ENCODE data around the gene CREB3L4.
A peak's percentile ranks its signal among the peaks of the same experiment; 100 is the strongest.

CREB3L4 gene

GRCh38 chr1:153963850-153964331 lies 3.8 kb upstream of the CREB3L4 start:
- peak; percentile 75 for TF ChIP-seq NFIC (IDR thresholded peaks at IDR 0.05)
- TF ChIP-seq ZBTB7A (IDR thresholded peaks at IDR 0.05; ENCODE audit: low read depth) = no peak
- TF ChIP-seq TAF1 (IDR thresholded peaks at IDR 0.05; ENCODE audit: low read depth) = no peak
- TF ChIP-seq, protein P1, sequence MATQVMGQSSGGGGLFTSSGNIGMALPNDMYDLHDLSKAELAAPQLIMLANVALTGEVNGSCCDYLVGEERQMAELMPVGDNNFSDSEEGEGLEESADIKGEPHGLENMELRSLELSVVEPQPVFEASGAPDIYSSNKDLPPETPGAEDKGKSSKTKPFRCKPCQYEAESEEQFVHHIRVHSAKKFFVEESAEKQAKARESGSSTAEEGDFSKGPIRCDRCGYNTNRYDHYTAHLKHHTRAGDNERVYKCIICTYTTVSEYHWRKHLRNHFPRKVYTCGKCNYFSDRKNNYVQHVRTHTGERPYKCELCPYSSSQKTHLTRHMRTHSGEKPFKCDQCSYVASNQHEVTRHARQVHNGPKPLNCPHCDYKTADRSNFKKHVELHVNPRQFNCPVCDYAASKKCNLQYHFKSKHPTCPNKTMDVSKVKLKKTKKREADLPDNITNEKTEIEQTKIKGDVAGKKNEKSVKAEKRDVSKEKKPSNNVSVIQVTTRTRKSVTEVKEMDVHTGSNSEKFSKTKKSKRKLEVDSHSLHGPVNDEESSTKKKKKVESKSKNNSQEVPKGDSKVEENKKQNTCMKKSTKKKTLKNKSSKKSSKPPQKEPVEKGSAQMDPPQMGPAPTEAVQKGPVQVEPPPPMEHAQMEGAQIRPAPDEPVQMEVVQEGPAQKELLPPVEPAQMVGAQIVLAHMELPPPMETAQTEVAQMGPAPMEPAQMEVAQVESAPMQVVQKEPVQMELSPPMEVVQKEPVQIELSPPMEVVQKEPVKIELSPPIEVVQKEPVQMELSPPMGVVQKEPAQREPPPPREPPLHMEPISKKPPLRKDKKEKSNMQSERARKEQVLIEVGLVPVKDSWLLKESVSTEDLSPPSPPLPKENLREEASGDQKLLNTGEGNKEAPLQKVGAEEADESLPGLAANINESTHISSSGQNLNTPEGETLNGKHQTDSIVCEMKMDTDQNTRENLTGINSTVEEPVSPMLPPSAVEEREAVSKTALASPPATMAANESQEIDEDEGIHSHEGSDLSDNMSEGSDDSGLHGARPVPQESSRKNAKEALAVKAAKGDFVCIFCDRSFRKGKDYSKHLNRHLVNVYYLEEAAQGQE (IDR thresholded peaks at IDR 0.05; ENCODE audit: low read depth) = no peak
- TF ChIP-seq EP300 (IDR thresholded peaks at IDR 0.05; ENCODE audit: borderline replicate concordance) = no peak
- TF ChIP-seq, protein P2, sequence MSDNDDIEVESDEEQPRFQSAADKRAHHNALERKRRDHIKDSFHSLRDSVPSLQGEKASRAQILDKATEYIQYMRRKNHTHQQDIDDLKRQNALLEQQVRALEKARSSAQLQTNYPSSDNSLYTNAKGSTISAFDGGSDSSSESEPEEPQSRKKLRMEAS (IDR thresholded peaks at IDR 0.05) = no peak; the same call in 1 of the 2 replicates
- no peak for TF ChIP-seq CREB1 (IDR thresholded peaks at IDR 0.05; ENCODE audit: low read depth)
- no peak for TF ChIP-seq YY1 (IDR thresholded peaks at IDR 0.05; ENCODE audit: low read depth)
- no peak for TF ChIP-seq FOXM1 (IDR thresholded peaks at IDR 0.05; ENCODE audit: borderline replicate concordance, low read depth)
- TF ChIP-seq EGR1 (IDR thresholded peaks at IDR 0.05) = no peak
- TF ChIP-seq TCF12 (IDR thresholded peaks at IDR 0.05; ENCODE audit: low read depth) = peak; percentile 34; the same call in 1 of the 2 replicates
- TF ChIP-seq TEAD4 (IDR thresholded peaks at IDR 0.05) = peak; percentile 87
- TF ChIP-seq, protein P3, sequence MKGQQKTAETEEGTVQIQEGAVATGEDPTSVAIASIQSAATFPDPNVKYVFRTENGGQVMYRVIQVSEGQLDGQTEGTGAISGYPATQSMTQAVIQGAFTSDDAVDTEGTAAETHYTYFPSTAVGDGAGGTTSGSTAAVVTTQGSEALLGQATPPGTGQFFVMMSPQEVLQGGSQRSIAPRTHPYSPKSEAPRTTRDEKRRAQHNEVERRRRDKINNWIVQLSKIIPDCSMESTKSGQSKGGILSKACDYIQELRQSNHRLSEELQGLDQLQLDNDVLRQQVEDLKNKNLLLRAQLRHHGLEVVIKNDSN (IDR thresholded peaks at IDR 0.05) = no peak
- TF ChIP-seq CEBPB (IDR thresholded peaks at IDR 0.05) = no peak
- TF ChIP-seq RAD21 (IDR thresholded peaks at IDR 0.05; ENCODE audit: low read depth) = no peak

DNA sequence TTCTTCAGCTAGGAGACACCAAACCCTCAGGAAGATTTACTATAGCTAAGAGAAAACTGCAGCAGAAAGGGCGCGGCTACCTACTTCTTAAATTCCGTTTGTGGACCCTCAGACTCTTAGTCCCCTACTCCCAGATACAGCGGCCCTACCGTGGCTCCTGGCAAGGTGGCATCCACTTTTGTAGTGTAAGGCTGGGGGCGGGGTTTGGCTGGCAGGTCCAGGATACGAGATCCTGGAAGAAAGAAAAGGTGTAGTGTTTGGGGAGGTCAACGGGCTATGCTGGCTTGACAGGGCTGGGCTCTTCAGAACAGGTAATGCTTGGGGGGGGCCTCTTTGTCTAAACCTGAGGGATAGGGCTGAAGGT lies 280 bp downstream of the CREB3L4 start:
- no peak for TF ChIP-seq EGR1 (IDR thresholded peaks at IDR 0.05)
- no peak for TF ChIP-seq EP300 (IDR thresholded peaks at IDR 0.05; ENCODE audit: borderline replicate concordance)
- no peak for TF ChIP-seq ZBTB7A (IDR thresholded peaks at IDR 0.05; ENCODE audit: low read depth)

DNA sequence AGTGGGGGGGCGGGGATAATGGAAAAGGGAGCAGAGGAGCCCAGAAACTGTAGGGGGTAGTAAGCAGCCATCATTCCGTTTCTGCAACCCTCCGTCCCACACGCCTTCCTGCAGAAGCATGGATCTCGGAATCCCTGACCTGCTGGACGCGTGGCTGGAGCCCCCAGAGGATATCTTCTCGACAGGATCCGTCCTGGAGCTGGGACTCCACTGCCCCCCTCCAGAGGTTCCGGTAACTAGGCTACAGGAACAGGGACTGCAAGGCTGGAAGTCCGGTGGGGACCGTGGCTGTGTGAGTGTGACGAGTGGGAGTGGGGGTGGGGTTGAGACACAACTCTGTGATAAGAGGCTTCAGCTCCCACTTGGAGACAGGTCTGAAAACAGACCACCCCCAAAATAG lies 706 bp downstream of the CREB3L4 start:
- TF ChIP-seq, protein P1 (IDR thresholded peaks at IDR 0.05; ENCODE audit: low read depth) = no peak

- TF ChIP-seq TAF1 (IDR thresholded peaks at IDR 0.05; ENCODE audit: low read depth) (no peak), CEBPB (IDR thresholded peaks at IDR 0.05) (no peak), TCF12 (IDR thresholded peaks at IDR 0.05; ENCODE audit: low read depth) (no peak), YY1 (IDR thresholded peaks at IDR 0.05; ENCODE audit: low read depth) (no peak), EP300 (IDR thresholded peaks at IDR 0.05; ENCODE audit: borderline replicate concordance) (no peak), RAD21 (IDR thresholded peaks at IDR 0.05; ENCODE audit: low read depth) (no peak), FOXM1 (IDR thresholded peaks at IDR 0.05; ENCODE audit: borderline replicate concordance, low read depth) (no peak), NFIC (IDR thresholded peaks at IDR 0.05) (no peak), TEAD4 (IDR thresholded peaks at IDR 0.05) (no peak), EGR1 (IDR thresholded peaks at IDR 0.05) (no peak), CREB1 (IDR thresholded peaks at IDR 0.05; ENCODE audit: low read depth) (no peak), ZBTB7A (IDR thresholded peaks at IDR 0.05; ENCODE audit: low read depth) (no peak)
- TF ChIP-seq, protein P1 (IDR thresholded peaks at IDR 0.05; ENCODE audit: low read depth) = no peak
- TF ChIP-seq, protein P3 (IDR thresholded peaks at IDR 0.05) = no peak
- TF ChIP-seq, protein P2 (IDR thresholded peaks at IDR 0.05) = no peak
Measured at GRCh38 chr1:153968972-153969371, 1.3 kb downstream of the CREB3L4 start.

GRCh38 chr1:153970346-153970745 lies 2.6 kb downstream of the CREB3L4 start:
- TF ChIP-seq, protein P1 (IDR thresholded peaks at IDR 0.05; ENCODE audit: low read depth) = no peak
- TF ChIP-seq YY1 (IDR thresholded peaks at IDR 0.05; ENCODE audit: low read depth) = no peak
- TF ChIP-seq TEAD4 (IDR thresholded peaks at IDR 0.05) = no peak
- TF ChIP-seq FOXM1 (IDR thresholded peaks at IDR 0.05; ENCODE audit: borderline replicate concordance, low read depth) = no peak
- TF ChIP-seq ZBTB7A (IDR thresholded peaks at IDR 0.05; ENCODE audit: low read depth) = no peak
- no peak for TF ChIP-seq EP300 (IDR thresholded peaks at IDR 0.05; ENCODE audit: borderline replicate concordance)
- TF ChIP-seq, protein P3 (IDR thresholded peaks at IDR 0.05) = no peak
- TF ChIP-seq NFIC (IDR thresholded peaks at IDR 0.05) = no peak

All from Ishikawa (cell line).